ENCODE results near the gene TP53RK. TPM values are rescaled to one million over a fixed set of nuclear protein-coding genes. Genes with fewer than 3 reads are reported as not detected.

Gene TP53RK
- total and polyA plus RNA-seq, 2 donors (not counting 1 experiment from before 2014, with no cell fraction given), result 3.1 to 22.5 TPM

DNA sequence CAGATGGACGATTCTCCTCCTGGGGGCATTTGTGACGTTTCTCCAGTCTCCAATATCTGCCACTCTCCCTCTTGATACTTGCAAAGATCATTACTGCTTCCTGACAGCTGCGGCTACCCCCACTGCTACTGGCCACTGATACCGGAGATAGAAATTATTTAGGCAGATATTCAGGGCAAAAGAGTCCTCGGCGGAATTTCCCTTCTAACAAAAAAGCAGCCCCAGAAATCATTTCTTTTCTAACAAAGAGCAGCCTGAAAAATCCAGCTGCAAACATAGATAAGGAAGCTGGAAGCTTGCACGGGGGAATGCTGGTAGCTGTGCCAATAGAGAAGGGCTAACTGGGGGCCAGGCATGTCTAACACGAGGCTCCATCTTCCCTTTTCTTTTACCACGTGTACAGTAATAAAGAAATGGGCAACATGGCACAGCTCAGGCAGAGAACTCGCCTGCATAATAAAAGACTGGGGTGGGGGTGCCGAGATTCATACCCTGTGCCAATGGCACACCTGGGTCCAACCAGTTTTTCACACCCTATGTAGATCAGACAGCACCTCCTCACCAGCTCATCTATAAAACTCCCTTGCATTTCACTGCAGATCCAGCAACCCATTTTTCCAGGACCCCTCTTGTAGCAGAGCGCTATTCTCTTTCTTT lies 6.1 kb downstream of the TP53RK start:
- DNase-seq (no peak), ATAC-seq (ENCODE audit: low read depth) (no peak)
- TF ChIP-seq, protein P1, sequence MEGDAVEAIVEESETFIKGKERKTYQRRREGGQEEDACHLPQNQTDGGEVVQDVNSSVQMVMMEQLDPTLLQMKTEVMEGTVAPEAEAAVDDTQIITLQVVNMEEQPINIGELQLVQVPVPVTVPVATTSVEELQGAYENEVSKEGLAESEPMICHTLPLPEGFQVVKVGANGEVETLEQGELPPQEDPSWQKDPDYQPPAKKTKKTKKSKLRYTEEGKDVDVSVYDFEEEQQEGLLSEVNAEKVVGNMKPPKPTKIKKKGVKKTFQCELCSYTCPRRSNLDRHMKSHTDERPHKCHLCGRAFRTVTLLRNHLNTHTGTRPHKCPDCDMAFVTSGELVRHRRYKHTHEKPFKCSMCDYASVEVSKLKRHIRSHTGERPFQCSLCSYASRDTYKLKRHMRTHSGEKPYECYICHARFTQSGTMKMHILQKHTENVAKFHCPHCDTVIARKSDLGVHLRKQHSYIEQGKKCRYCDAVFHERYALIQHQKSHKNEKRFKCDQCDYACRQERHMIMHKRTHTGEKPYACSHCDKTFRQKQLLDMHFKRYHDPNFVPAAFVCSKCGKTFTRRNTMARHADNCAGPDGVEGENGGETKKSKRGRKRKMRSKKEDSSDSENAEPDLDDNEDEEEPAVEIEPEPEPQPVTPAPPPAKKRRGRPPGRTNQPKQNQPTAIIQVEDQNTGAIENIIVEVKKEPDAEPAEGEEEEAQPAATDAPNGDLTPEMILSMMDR (IDR thresholded peaks at IDR 0.05), result no peak
- TF ChIP-seq EZH2 (IDR thresholded peaks at IDR 0.05; ENCODE audit: borderline replicate concordance, insufficient read depth, low read depth, low read length, poor library complexity, severe bottlenecking), result no peak
- H4K20me1 ChIP-seq (ENCODE audit: control insufficient read depth, insufficient read depth, low read length, poor library complexity, severe bottlenecking), result peaks cover 75% of the 10 kb centered on the region
- H3K4me2 ChIP-seq (replicated peaks; ENCODE audit: low read depth, low read length, poor library complexity, severe bottlenecking), result no peak overlapping the region
- H3K27ac ChIP-seq (ENCODE audit: low read length in 2 of 2), result no peak overlapping the region
- H3K4me1 ChIP-seq (ENCODE audit: control insufficient read depth in 2 of 2, insufficient read depth in 2 of 2, low read length in 2 of 2), result peaks cover 20 to 23% of the 10 kb centered on the region in 2 donors
- H3K36me3 ChIP-seq (replicated peaks in 1 of 2; ENCODE audit: control extremely low read depth in 1 of 2, control insufficient read depth in 1 of 2, extremely low read depth in 1 of 2, insufficient read depth in 2 of 2, low read length in 1 of 2), result peaks cover 8 to 30% of the 10 kb centered on the region in 2 experiments
- no peak overlapping the region for H3K9ac ChIP-seq (ENCODE audit: low read length)
- no peak overlapping the region for H3K4me3 ChIP-seq (ENCODE audit: control extremely low read depth in 1 of 5, extremely low read depth in 1 of 5, insufficient read depth in 1 of 5, low read depth in 2 of 5, low read length in 4 of 5)
- no peak overlapping the region for H2AFZ ChIP-seq (ENCODE audit: insufficient read depth, low read depth, low read length, poor library complexity, severe bottlenecking)
- no peaks in the 10 kb centered on the region for H3K27me3 ChIP-seq (replicated peaks in 1 of 4; ENCODE audit: control extremely low read depth in 1 of 4, control insufficient read depth in 3 of 4, insufficient read depth in 4 of 4, low read length in 3 of 4)
- Mint-ChIP-seq H3K27me3 (no peaks in the 10 kb centered on the region), H3K4me3 (no peak overlapping the region), H3K9me3 (ENCODE audit: insufficient read depth) (no peaks in the 10 kb centered on the region), H3K27ac (no peak overlapping the region), H3K4me1 (peaks cover 51% of the 10 kb centered on the region)
- intact Hi-C loops (cut with micrococcal nuclease), result loop anchor here (10.0 kb wide), 1 partner anchor 888 kb away; the partner anchor contains the start of genes DNTTIP1 and WFDC3
- H3K9me3 ChIP-seq (ENCODE audit: control extremely low read depth in 1 of 3, control insufficient read depth in 2 of 3, insufficient read depth in 1 of 3, low read length in 2 of 3), result no peaks in the 10 kb centered on the region
- POLR2A ChIA-PET, result no interaction called here
- CTCF ChIA-PET, result interaction anchor here (0.8 to 5.4 kb wide), 7 partner anchors 7 to 660 kb away, joined by 3 to 49 read pairs (median 3); partner anchors contain the start of genes TP53RK and ZNF334
- WGBS (ENCODE audit: insufficient coverage), result 58% methylated on average over 7 of the region's 12 CpGs
- peaks cover 40% of the 10 kb centered on the region for H3K79me2 ChIP-seq (ENCODE audit: control insufficient read depth, insufficient read depth, low read length)

Data from B cell (primary cell).